H54 (cell line): Measurements from ENCODE around the gene IFT20.

Experiments
- DNase-seq: peaks from one replicate; pipeline ENCODE4 v3.0.0; 2011; ENCODE audit warnings: low spot score, mixed read lengths; ENCODE audit not compliant: insufficient read length
- FAIRE-seq: peaks from 3 replicates; lab custom pipeline; 2011; peaks lifted over from hg19 to GRCh38; lab: Jason Lieb, UNC
- POLR2A ChIP-seq: IDR thresholded peaks from 2 replicates; pipeline ENCODE4 v1.6.1; 2011; ENCODE audit warnings: low read depth, mild to moderate bottlenecking, low read length

Gene IFT20

DNA sequence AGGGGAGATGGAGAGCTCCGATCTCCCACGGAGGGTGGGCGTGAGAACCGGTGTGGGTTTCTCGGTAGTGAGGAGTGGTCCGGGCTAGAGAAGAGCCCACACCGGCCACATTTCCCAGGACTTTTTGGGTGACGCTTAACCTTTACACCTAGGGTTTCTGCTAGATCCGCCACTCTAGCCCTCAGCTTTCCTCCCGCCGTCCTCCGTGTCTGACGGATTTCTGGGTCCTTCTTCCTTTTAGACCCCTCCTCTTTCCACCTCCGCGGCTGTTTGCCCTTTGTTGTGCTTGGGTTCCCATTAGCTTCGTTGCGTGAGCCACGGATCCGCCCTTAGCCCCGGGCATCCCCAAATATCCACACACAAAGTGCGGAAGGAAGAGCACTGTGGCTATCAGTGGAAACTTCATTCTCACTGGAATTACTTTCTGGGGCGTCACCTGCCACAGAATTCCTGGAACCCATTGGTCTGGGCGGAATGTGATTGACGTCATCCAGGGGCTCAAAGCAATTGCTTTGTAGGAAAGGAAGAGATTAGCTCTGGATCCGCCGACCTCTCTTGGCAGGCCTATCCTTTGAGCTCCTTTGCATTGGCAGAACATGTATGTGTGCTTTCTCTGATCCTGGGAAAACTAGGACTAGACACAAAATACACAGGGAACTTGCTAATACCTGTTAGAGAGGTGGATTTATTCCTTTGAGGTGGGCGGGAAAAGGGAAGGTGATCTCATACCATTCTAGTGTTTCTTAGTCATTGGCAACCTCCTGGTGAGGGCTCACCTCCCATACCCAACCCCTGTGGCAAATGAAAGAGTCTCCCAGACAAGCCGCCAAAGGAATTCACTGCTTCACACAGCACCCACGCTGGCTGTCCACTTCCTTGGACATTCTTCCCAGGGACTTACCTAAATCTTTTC is 943 bp upstream of the IFT20 start:
- FAIRE-seq, result no peak
- peak; percentile 34; the same call in 1 of the 2 replicates for TF ChIP-seq POLR2A
- peak; percentile 40 for DNase-seq

DNA sequence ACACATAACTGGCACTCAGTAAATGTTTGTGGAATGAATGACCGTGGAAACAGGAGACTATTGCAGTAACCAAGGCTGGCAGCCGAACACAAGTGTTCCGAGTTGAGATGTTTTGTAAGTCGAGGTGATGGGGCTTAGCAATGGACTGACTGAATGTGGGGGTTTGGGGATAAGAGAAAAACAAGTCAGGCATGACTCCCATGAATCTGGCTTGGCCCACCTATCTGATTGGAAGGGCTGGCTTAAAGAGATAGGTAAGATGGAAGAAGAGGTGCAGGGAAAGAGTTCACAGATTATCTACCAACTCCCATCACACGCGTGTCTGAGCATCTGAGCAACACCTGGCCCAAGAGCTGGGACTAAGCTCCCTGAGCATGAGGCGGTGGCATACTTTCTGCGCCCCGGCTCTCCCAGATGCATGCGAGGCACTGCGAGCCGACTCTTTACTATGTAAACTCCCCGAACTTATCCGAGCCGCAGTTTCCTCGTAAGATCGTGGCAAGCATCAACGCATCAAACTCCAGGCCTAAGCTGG is 539 bp downstream of the IFT20 start:
- FAIRE-seq, result no peak
- no peak for DNase-seq
- no peak for TF ChIP-seq POLR2A

- no peak for FAIRE-seq
- no peak for DNase-seq
- no peak for TF ChIP-seq POLR2A
Measured at GRCh38 chr17:28334171-28334570, 1.1 kb downstream of the IFT20 start.

- FAIRE-seq (no peak), DNase-seq (no peak)
- TF ChIP-seq POLR2A, result no peak
Measured at GRCh38 chr17:28333083-28333746, 2.1 kb downstream of the IFT20 start.

DNA sequence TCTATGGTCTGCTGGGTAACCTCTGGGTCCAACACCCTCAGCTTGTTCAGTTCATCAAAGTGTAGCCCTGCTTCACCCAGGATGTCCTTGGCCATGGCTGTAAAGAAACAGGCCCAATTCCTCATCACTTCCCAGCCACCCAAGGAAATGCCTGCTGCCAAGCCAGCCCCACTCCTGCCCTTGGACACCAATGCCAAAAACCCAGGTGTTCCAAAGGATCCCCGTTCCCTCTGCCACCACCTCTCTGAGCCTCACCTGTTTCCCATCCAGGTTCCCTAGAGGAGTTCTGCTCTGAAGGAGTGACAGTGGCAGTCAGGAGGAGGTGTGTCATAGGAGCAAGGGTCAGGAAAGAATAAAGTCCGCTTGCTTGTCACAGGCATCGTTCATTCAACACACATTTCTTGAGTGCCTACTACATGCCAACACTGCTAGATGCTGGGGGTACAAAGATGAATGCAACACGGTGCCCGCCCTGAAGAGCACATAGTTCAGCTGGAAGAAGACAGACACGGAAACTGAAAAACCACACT is 3.3 kb downstream of the IFT20 start:
- FAIRE-seq (no peak), DNase-seq (no peak)
- no peak for TF ChIP-seq POLR2A

DNA sequence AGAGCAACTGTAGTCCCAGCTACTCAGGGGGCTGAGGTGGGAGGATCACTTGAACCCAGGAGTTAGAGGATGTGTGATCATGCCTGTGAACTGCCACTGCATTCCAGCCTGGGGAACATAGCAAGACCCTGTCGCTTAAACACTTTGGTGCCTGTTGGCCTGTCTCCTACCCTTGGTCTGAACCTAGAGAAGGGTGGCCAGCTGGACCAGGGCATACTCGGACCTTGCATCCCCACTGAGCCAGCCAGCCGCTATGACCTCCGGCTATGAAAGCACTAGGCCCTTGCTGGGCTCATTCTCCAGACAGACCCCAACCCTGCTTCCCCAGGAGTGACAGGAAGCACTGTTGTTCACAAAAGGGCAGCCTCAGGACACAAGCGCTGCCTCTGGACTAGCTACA is 4.6 kb downstream of the IFT20 start:
- no peak for TF ChIP-seq POLR2A
- no peak for FAIRE-seq

DNA sequence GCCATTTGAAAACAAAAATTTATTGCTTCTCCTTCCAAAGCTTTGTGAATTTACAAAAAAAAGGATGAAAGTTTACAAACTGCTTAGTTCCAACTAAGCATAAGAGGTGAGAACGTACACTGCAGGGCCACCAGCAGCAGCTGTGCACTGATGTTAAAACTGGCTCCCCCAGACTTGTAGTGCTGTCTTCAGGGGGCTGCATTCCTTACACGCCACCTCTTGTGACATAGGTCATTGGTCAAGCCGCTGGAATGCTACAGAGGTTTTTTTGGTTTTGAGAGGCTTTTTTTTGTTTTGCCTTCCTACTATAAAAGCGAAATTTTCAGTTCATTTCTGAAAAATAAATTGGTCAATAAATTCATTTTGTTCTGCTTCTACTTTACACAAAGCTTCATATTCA is 6.9 kb downstream of the IFT20 start:
- FAIRE-seq, result no peak
- DNase-seq, result no peak
- TF ChIP-seq POLR2A, result no peak

More for the DNA sequence above, 4.6 kb downstream of the IFT20 start:
- DNase-seq, result no peak

- TF ChIP-seq POLR2A, result no peak
- FAIRE-seq (no peak), DNase-seq (no peak)
Measured at GRCh38 chr17:28327709-28328108, 7.6 kb downstream of the IFT20 start.

DNA sequence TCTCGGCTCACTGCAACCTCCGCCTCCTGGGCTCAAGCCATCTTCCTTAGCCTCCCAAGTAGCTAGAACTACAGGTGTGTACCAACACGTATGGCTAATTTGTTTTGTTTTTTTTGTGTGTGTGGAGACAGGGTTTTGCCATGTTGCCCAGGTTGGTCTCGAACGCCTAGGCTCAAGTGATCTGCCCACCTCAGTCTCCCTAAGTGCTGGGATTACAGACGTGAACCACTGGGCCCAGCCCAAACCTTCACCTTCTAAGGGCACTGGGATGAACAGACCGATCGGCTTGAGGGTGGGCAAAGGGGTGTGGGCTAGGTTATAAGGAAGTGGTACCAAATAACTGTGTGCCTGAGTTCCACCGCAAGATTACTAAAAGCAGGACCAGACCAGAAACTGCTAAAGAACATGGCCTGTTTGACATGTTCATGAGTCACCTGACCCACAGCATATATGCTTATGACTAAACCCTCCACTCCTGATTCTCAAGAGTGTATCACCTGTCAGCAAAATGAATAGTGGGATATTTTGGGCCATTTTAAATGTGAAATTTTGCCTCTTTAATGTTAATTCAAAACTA is 8.2 kb downstream of the IFT20 start:
- FAIRE-seq, result no peak
- no peak for DNase-seq
- TF ChIP-seq POLR2A, result no peak

GRCh38 chr17:28326114-28326513 is 9.2 kb downstream of the IFT20 start:
- no peak for DNase-seq
- TF ChIP-seq POLR2A, result no peak
- FAIRE-seq, result no peak

DNA sequence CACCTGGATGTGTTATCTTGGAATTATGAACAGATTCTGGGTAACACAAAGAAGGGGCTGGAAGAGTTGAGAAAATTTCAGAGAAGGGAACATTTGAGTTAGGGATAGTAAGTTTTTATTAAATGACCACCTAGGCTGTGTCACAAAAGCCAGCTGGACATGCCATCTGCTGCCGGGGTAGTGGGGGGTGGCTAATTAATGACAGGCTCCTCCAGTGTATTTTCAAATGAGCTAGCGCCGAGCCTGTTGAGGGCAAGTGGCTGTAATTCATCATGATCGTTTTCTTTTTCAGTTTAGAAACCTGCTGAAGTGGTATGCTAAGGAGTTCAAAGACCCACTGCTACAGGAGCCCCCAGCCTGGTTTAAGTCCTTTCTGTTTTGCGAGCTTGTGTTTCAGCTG is 10.1 kb downstream of the IFT20 start:
- FAIRE-seq (no peak), DNase-seq (no peak)
- TF ChIP-seq POLR2A, result no peak

- FAIRE-seq (no peak), DNase-seq (no peak)
- TF ChIP-seq POLR2A, result no peak
Measured at GRCh38 chr17:28324781-28325180, 10.5 kb downstream of the IFT20 start.

DNA sequence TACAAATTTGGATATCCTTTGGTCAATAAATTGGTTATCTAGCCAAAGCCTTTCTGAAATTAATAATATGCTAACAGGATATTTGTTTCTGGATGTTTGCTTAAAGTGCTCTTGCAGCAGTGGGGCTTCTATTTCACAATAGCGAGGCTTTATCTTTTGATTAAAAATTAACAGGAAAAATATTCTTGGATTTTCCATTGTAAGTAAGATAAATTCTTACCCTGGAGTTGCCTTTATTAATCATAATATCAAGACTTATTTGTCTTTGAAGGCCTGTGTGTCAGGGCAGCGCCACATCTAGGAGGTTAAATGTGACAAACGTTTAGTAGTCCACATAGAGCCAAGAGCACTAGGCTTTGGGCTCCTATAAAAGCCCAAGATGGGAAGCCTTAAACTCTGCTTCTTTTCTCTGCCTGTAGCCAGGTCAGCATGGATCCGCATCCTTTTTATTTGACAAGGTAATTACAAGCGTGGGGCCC is 11.0 kb downstream of the IFT20 start:
- no peak for TF ChIP-seq POLR2A
- FAIRE-seq (no peak), DNase-seq (no peak)
